PC-9 (cell line): ENCODE measurements around the gene HES4. TPM values are rescaled to one million over a fixed set of nuclear protein-coding genes. Genes with fewer than 3 reads are reported as not detected.

Experiments
- BruUV-seq: library from RNA; stranded (reverse); fragments of 400-500 nt; replicated peaks from 2 replicates; lab custom pipeline; 2021; lab: Mats Ljungman, UMichigan
- CTCF ChIA-PET: fragments of 300-600 bp; sonication (Branson Sonifier 250); formaldehyde crosslinking; loops from one replicate; lab custom pipeline; 2022; ENCODE audit warnings: antibody characterized with exemption; lab: Charles Lee
- POLR2A ChIA-PET: fragments of 300-600 bp; sonication (Branson Sonifier 250); formaldehyde crosslinking; loops from one replicate; lab custom pipeline; 2022; ENCODE audit warnings: antibody characterized with exemption; ENCODE audit not compliant: unreplicated experiment; lab: Charles Lee
- DNase-seq, 2 experiments: peaks; one replicate each; pipeline versions ENCODE4 v3.0.0 to v3.0.0-alpha.2; 2015 to 2022; ENCODE audit warnings: mixed read lengths in 1 of 2
- H2AFZ ChIP-seq: fragments of 200-600 bp; sonication (generic); 2 replicates; pipeline ENCODE4 v1.8.1; 2017; ENCODE audit warnings: antibody characterized with exemption
- H3F3A ChIP-seq: fragments of 200-600 bp; sonication (generic); 2 replicates; pipeline ENCODE4 v1.8.1; 2017; ENCODE audit warnings: antibody characterized with exemption, mild to moderate bottlenecking, low read depth; ENCODE audit not compliant: insufficient read depth
- H3K27ac ChIP-seq: fragments of 200-600 bp; sonication (generic); 2 replicates; pipeline ENCODE4 v1.6.1; 2016; ENCODE audit warnings: mixed run types
- H3K27me3 ChIP-seq: fragments of 200-600 bp; sonication (generic); 2 replicates; pipeline ENCODE4 v1.6.1; 2016; ENCODE audit warnings: low read depth, mixed run types; ENCODE audit not compliant: insufficient read depth
- H3K36me3 ChIP-seq: fragments of 200-600 bp; sonication (generic); 2 replicates; pipeline ENCODE4 v1.6.1; 2016; ENCODE audit warnings: low read depth, mixed run types
- H3K4me1 ChIP-seq: fragments of 200-600 bp; sonication (generic); replicated peaks from 2 replicates; pipeline ENCODE4 v1.6.1; 2016; ENCODE audit warnings: mixed run types; ENCODE audit not compliant: insufficient read depth
- H3K4me2 ChIP-seq: fragments of 200-600 bp; sonication (generic); 2 replicates; pipeline ENCODE4 v1.6.1; 2017; ENCODE audit warnings: mixed run types
- H3K4me3 ChIP-seq: fragments of 200-600 bp; sonication (generic); 2 replicates; pipeline ENCODE4 v1.6.1; 2016; ENCODE audit warnings: mixed run types
- H3K79me2 ChIP-seq: fragments of 200-600 bp; sonication (generic); 2 replicates; pipeline ENCODE4 v1.6.1; 2017; ENCODE audit warnings: low read depth, mixed run types
- H3K9me2 ChIP-seq: fragments of 200-600 bp; sonication (generic); 2 replicates; pipeline ENCODE4 v1.8.1; 2017; ENCODE audit warnings: mild to moderate bottlenecking; ENCODE audit not compliant: insufficient read depth
- H3K9me3 ChIP-seq: fragments of 200-600 bp; sonication (generic); 2 replicates; pipeline ENCODE4 v1.8.1; 2016; ENCODE audit warnings: low read depth; ENCODE audit not compliant: insufficient read depth
- H4K20me1 ChIP-seq: fragments of 200-600 bp; sonication (generic); 2 replicates; pipeline ENCODE4 v1.8.1; 2017; ENCODE audit not compliant: insufficient read depth
- CTCF ChIP-seq: fragments of 200-600 bp; sonication (generic); conservative IDR thresholded peaks from 2 replicates; pipeline ENCODE4 v1.6.1; 2017; ENCODE audit warnings: mixed run types, antibody characterized with exemption, mild to moderate bottlenecking, moderate library complexity
- EZH2 ChIP-seq: fragments of 200-600 bp; sonication (generic); IDR thresholded peaks from 2 replicates; pipeline ENCODE4 v1.8.0; 2017; ENCODE audit warnings: antibody characterized with exemption, low read depth
- intact Hi-C: fragments of 100-400 bp; cut with micrococcal nuclease; formaldehyde crosslinking; loops from one replicate; pipeline ENCODE4 v1.10.0; 2022; ENCODE audit not compliant: unreplicated experiment
- total RNA-seq: library from RNA; stranded (reverse); gene quantifications from 2 replicates; pipeline ENCODE4 v1.2.3, GENCODE V29; 2021

The HES4 gene
- total RNA-seq, 1 experiment from 2014 or later: 19.2 TPM

GRCh38 chr1:1006305-1007159 lies 6.6 kb upstream of the HES4 start:
- Histone ChIP-seq H3K27me3 (no peaks in the 10 kb centered on the region), H4K20me1 (peaks cover 6% of the 10 kb centered on the region; the same call in 1 of the 2 replicates), H3K79me2 (peaks cover 13% of the 10 kb centered on the region), H3K36me3 (no peaks in the 10 kb centered on the region), H3K4me1 (peaks cover 15% of the 10 kb centered on the region), H3K4me2 (peak overlapping the region; percentile 66), H3K27ac (peak overlapping the region; percentile 48), H3F3A (peaks cover 25% of the 10 kb centered on the region; the same call in 1 of the 2 replicates), H3K9me3 (no peaks in the 10 kb centered on the region), H3K4me3 (peak overlapping the region; percentile 23; the same call in 1 of the 2 replicates), H3K9me2 (no peaks in the 10 kb centered on the region), H2AFZ (no peak overlapping the region)
- no TSS peak for BruUV-seq
- TF ChIP-seq EZH2 (no peak), CTCF (no peak)
- ChIA-PET CTCF (no interaction called here), POLR2A (interaction anchor here (0.6 kb wide), 1 partner anchor 58 kb away, joined by 12 read pairs; no protein-coding TSS in a partner anchor)
- intact Hi-C loops: loop anchor here (10.0 kb wide), 1 partner anchor 298 kb away; the partner anchor contains the start of genes ACAP3 and PUSL1
- peak; percentile 67 to 80 for DNase-seq

GRCh38 chr1:1005774-1006304 lies 5.9 kb upstream of the HES4 start:
- DNase-seq: no peak
- POLR2A ChIA-PET: interaction anchor here (0.6 kb wide), 1 partner anchor 58 kb away, joined by 12 read pairs; no protein-coding TSS in a partner anchor
- Histone ChIP-seq H2AFZ (no peak overlapping the region), H3K27ac (peak overlapping the region; percentile 48), H4K20me1 (peaks cover 6% of the 10 kb centered on the region; the same call in 1 of the 2 replicates), H3K4me2 (peak overlapping the region; percentile 66), H3K27me3 (no peaks in the 10 kb centered on the region), H3K9me2 (no peaks in the 10 kb centered on the region), H3K36me3 (no peaks in the 10 kb centered on the region), H3F3A (peaks cover 26% of the 10 kb centered on the region; the same call in 1 of the 2 replicates), H3K4me3 (peak overlapping the region; percentile 23; the same call in 1 of the 2 replicates), H3K4me1 (peaks cover 15% of the 10 kb centered on the region), H3K9me3 (no peaks in the 10 kb centered on the region), H3K79me2 (peaks cover 20% of the 10 kb centered on the region)
- CTCF ChIA-PET: no interaction called here
- BruUV-seq: no TSS peak
- intact Hi-C loops: loop anchor here (10.0 kb wide), 1 partner anchor 299 kb away; the partner anchor contains the start of genes ACAP3 and PUSL1
- no peak for TF ChIP-seq CTCF
- no peak for TF ChIP-seq EZH2
